SK-N-SH treated with all-trans-retinoic acid at 6 μM for 48 hours (cell line): ENCODE data around the gene TCF12.

ENCODE experiments used
- ATAC-seq: fragments of 200-7000 bp; cut with Tn5 transposase; 3 replicates; pipeline ENCODE4 v1.9.1; 2020; ENCODE audit warnings: mild to moderate bottlenecking, moderate library complexity
- ARNTL ChIP-seq: fragments of 450-650 bp; formaldehyde crosslinking; IDR thresholded peaks from 2 replicates; pipeline ENCODE4 v1.5.0; 2020; ENCODE audit warnings: low read depth, mild to moderate bottlenecking, moderate library complexity, borderline replicate concordance
- BACH2 ChIP-seq: fragments of 250-450 bp; sonication (Bioruptor Pico); IDR thresholded peaks from 2 replicates; pipeline ENCODE4 v1.9.0; 2021; ENCODE audit warnings: mild to moderate bottlenecking, borderline replicate concordance
- CSDC2 ChIP-seq: fragments of 250-450 bp; sonication (Bioruptor Pico); IDR thresholded peaks from 2 replicates; pipeline ENCODE4 v1.5.0; 2020; ENCODE audit warnings: mild to moderate bottlenecking, moderate library complexity
- ESRRG ChIP-seq: fragments of 250-450 bp; sonication (Bioruptor Pico); IDR thresholded peaks from 2 replicates; pipeline ENCODE4 v1.6.1; 2021; ENCODE audit warnings: mild to moderate bottlenecking
- GLIS3 ChIP-seq: fragments of 250-450 bp; sonication (Bioruptor Pico); IDR thresholded peaks from 2 replicates; pipeline ENCODE4 v1.5.0; 2020; ENCODE audit warnings: mild to moderate bottlenecking, moderate library complexity
- ISL1 ChIP-seq: fragments of 250-450 bp; sonication (Bioruptor Pico); IDR thresholded peaks from 2 replicates; pipeline ENCODE4 v2.1.2; 2022; ENCODE audit warnings: mild to moderate bottlenecking, moderate library complexity
- OSR1 ChIP-seq: fragments of 250-450 bp; sonication (Bioruptor Pico); IDR thresholded peaks from 2 replicates; pipeline ENCODE4 v1.8.0; 2022; ENCODE audit warnings: moderate library complexity, mild to moderate bottlenecking, inconsistent platforms
- PPARA ChIP-seq: fragments of 250-450 bp; sonication (Bioruptor Pico); IDR thresholded peaks from 2 replicates; pipeline ENCODE4 v1.5.0; 2020; ENCODE audit warnings: mild to moderate bottlenecking, borderline replicate concordance
- RARB ChIP-seq: fragments of 250-450 bp; sonication (Bioruptor Pico); IDR thresholded peaks from 2 replicates; pipeline ENCODE4 v1.8.0; 2021; ENCODE audit warnings: mild to moderate bottlenecking, moderate library complexity
- SNAI2 ChIP-seq: fragments of 250-450 bp; sonication (Bioruptor Pico); IDR thresholded peaks from 2 replicates; pipeline ENCODE4 v1.5.0; 2020; ENCODE audit warnings: mild to moderate bottlenecking, moderate library complexity
- TCF4 ChIP-seq: fragments of 250-450 bp; sonication (Bioruptor Pico); IDR thresholded peaks from 2 replicates; pipeline ENCODE4 v1.8.0; 2021; ENCODE audit warnings: mild to moderate bottlenecking, moderate library complexity, borderline replicate concordance
- TOX ChIP-seq: fragments of 250-450 bp; sonication (Bioruptor Pico); IDR thresholded peaks from 2 replicates; pipeline ENCODE4 v1.8.0; 2021; ENCODE audit warnings: mild to moderate bottlenecking, moderate library complexity, borderline replicate concordance
- ZC3H10 ChIP-seq: fragments of 250-450 bp; sonication (Bioruptor Pico); IDR thresholded peaks from 2 replicates; pipeline ENCODE4 v1.5.1; 2021; ENCODE audit warnings: mild to moderate bottlenecking, moderate library complexity
- ZFP3 ChIP-seq: fragments of 250-450 bp; sonication (Bioruptor Pico); IDR thresholded peaks from 2 replicates; pipeline ENCODE4 v1.5.0; 2020; ENCODE audit warnings: mild to moderate bottlenecking, moderate library complexity
- ZFP30 ChIP-seq: fragments of 450-650 bp; formaldehyde crosslinking; IDR thresholded peaks from 2 replicates; pipeline ENCODE4 v1.5.0; 2022; ENCODE audit warnings: mild to moderate bottlenecking, moderate library complexity
- ZNF565 ChIP-seq: fragments of 450-650 bp; formaldehyde crosslinking; conservative IDR thresholded peaks from 2 replicates; pipeline ENCODE4 v1.5.0; 2020; ENCODE audit warnings: low read depth, mild to moderate bottlenecking, moderate library complexity
- ZNF70 ChIP-seq: fragments of 450-650 bp; formaldehyde crosslinking; IDR thresholded peaks from 2 replicates; pipeline ENCODE4 v1.5.0; 2020; ENCODE audit warnings: mild to moderate bottlenecking, moderate library complexity
- ZNF8 ChIP-seq: fragments of 450-650 bp; formaldehyde crosslinking; IDR thresholded peaks from 2 replicates; pipeline ENCODE4 v1.5.0; 2020; ENCODE audit warnings: mild to moderate bottlenecking, moderate library complexity
- TF ChIP-seq, protein P1 (sequence below): fragments of 250-450 bp; sonication (Bioruptor Pico); IDR thresholded peaks from 2 replicates; pipeline ENCODE4 v1.8.0; 2021; ENCODE audit warnings: low read depth, mild to moderate bottlenecking, moderate library complexity, borderline replicate concordance
- TF ChIP-seq, protein P2 (sequence below): fragments of 250-450 bp; sonication (Bioruptor Pico); IDR thresholded peaks from 2 replicates; pipeline ENCODE4 v1.8.0; 2020; ENCODE audit warnings: mild to moderate bottlenecking, moderate library complexity, borderline replicate concordance
- TF ChIP-seq, protein P3 (sequence below): fragments of 250-450 bp; sonication (Bioruptor Pico); IDR thresholded peaks from 2 replicates; pipeline ENCODE4 v1.5.1; 2020; ENCODE audit warnings: low read depth, mild to moderate bottlenecking, moderate library complexity
- TF ChIP-seq, protein P4 (sequence below): fragments of 250-450 bp; sonication (Bioruptor Pico); IDR thresholded peaks from 2 replicates; pipeline ENCODE4 v1.5.0; 2020; ENCODE audit warnings: mild to moderate bottlenecking, moderate library complexity
- TF ChIP-seq, protein P5 (sequence below): fragments of 250-450 bp; sonication (Bioruptor Pico); IDR thresholded peaks from 2 replicates; pipeline ENCODE4 v1.5.1; 2021; ENCODE audit warnings: mild to moderate bottlenecking, moderate library complexity

Gene TCF12

DNA sequence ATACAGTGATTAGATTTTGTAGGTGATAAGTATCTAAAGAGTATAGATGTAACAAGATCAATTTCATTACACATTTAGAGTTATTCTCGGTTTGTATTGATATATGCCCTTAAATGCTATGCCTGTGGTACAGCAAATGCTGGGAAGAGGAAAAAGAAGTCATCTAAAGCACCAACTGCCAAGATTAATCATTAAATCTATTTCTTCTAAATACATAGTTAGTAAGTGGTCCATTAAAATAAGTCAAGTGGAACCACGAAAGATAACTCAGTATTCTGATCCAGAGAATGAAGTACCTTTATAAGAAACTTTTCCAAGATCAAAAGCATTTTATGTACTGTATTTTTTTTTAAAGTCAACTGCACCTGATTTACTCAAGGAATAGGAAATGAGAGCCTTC lies 315.7 kb downstream of the TCF12 start:
- ATAC-seq: no peak
- no peak for TF ChIP-seq ISL1 (CRISPR knock-in tag)
- no peak for TF ChIP-seq ZNF565 (CRISPR knock-in tag)
- TF ChIP-seq OSR1 (CRISPR knock-in tag): no peak
- TF ChIP-seq ARNTL (CRISPR knock-in tag): no peak
- TF ChIP-seq, protein P1, sequence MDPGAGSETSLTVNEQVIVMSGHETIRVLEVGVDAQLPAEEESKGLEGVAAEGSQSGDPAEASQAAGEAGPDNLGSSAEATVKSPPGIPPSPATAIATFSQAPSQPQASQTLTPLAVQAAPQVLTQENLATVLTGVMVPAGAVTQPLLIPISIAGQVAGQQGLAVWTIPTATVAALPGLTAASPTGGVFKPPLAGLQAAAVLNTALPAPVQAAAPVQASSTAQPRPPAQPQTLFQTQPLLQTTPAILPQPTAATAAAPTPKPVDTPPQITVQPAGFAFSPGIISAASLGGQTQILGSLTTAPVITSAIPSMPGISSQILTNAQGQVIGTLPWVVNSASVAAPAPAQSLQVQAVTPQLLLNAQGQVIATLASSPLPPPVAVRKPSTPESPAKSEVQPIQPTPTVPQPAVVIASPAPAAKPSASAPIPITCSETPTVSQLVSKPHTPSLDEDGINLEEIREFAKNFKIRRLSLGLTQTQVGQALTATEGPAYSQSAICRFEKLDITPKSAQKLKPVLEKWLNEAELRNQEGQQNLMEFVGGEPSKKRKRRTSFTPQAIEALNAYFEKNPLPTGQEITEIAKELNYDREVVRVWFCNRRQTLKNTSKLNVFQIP (CRISPR knock-in tag): no peak
- TF ChIP-seq, protein P2, sequence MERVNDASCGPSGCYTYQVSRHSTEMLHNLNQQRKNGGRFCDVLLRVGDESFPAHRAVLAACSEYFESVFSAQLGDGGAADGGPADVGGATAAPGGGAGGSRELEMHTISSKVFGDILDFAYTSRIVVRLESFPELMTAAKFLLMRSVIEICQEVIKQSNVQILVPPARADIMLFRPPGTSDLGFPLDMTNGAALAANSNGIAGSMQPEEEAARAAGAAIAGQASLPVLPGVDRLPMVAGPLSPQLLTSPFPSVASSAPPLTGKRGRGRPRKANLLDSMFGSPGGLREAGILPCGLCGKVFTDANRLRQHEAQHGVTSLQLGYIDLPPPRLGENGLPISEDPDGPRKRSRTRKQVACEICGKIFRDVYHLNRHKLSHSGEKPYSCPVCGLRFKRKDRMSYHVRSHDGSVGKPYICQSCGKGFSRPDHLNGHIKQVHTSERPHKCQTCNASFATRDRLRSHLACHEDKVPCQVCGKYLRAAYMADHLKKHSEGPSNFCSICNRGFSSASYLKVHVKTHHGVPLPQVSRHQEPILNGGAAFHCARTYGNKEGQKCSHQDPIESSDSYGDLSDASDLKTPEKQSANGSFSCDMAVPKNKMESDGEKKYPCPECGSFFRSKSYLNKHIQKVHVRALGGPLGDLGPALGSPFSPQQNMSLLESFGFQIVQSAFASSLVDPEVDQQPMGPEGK (CRISPR knock-in tag): no peak
- TF ChIP-seq, protein P3, sequence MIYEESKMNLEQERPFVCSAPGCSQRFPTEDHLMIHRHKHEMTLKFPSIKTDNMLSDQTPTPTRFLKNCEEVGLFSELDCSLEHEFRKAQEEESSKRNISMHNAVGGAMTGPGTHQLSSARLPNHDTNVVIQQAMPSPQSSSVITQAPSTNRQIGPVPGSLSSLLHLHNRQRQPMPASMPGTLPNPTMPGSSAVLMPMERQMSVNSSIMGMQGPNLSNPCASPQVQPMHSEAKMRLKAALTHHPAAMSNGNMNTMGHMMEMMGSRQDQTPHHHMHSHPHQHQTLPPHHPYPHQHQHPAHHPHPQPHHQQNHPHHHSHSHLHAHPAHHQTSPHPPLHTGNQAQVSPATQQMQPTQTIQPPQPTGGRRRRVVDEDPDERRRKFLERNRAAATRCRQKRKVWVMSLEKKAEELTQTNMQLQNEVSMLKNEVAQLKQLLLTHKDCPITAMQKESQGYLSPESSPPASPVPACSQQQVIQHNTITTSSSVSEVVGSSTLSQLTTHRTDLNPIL (CRISPR knock-in tag): no peak
- TF ChIP-seq ESRRG: no peak
- no peak for TF ChIP-seq ZC3H10 (CRISPR knock-in tag)
- no peak for TF ChIP-seq ZFP3
- TF ChIP-seq PPARA (CRISPR knock-in tag): no peak
- no peak for TF ChIP-seq ZNF8
- no peak for TF ChIP-seq ZFP30 (CRISPR knock-in tag)
- TF ChIP-seq SNAI2 (CRISPR knock-in tag): no peak
- no peak for TF ChIP-seq RARB (CRISPR knock-in tag)
- no peak for TF ChIP-seq TOX (CRISPR knock-in tag)
- TF ChIP-seq CSDC2 (CRISPR knock-in tag): no peak
- TF ChIP-seq, all 23 proteins: peak for 0

DNA sequence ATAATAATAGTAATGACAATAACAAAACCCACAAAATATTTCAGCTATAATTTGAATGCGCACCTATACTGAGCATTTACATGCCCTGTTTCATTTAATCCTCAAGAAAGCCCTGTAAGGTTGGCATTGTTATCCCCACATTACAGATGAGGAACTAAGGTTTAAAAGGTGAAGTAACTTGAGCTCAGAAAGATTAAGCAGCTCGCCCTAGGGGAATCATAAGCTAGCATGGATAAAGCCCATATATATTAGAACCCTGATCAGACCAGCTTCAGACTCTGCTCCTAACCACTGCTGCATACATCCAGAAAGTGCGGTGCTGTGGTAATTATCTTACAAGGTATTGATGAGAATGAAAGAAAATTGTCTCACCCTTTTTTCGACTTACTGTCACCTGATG lies 316.7 kb downstream of the TCF12 start:
- ATAC-seq: no peak
- TF ChIP-seq ARNTL (CRISPR knock-in tag): no peak
- TF ChIP-seq, protein P1 (CRISPR knock-in tag): no peak
- no peak for TF ChIP-seq PPARA (CRISPR knock-in tag)
- TF ChIP-seq ZFP30 (CRISPR knock-in tag): no peak
- TF ChIP-seq, protein P4, sequence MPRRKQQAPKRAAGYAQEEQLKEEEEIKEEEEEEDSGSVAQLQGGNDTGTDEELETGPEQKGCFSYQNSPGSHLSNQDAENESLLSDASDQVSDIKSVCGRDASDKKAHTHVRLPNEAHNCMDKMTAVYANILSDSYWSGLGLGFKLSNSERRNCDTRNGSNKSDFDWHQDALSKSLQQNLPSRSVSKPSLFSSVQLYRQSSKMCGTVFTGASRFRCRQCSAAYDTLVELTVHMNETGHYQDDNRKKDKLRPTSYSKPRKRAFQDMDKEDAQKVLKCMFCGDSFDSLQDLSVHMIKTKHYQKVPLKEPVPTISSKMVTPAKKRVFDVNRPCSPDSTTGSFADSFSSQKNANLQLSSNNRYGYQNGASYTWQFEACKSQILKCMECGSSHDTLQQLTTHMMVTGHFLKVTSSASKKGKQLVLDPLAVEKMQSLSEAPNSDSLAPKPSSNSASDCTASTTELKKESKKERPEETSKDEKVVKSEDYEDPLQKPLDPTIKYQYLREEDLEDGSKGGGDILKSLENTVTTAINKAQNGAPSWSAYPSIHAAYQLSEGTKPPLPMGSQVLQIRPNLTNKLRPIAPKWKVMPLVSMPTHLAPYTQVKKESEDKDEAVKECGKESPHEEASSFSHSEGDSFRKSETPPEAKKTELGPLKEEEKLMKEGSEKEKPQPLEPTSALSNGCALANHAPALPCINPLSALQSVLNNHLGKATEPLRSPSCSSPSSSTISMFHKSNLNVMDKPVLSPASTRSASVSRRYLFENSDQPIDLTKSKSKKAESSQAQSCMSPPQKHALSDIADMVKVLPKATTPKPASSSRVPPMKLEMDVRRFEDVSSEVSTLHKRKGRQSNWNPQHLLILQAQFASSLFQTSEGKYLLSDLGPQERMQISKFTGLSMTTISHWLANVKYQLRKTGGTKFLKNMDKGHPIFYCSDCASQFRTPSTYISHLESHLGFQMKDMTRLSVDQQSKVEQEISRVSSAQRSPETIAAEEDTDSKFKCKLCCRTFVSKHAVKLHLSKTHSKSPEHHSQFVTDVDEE (CRISPR knock-in tag): no peak
- TF ChIP-seq, protein P5, sequence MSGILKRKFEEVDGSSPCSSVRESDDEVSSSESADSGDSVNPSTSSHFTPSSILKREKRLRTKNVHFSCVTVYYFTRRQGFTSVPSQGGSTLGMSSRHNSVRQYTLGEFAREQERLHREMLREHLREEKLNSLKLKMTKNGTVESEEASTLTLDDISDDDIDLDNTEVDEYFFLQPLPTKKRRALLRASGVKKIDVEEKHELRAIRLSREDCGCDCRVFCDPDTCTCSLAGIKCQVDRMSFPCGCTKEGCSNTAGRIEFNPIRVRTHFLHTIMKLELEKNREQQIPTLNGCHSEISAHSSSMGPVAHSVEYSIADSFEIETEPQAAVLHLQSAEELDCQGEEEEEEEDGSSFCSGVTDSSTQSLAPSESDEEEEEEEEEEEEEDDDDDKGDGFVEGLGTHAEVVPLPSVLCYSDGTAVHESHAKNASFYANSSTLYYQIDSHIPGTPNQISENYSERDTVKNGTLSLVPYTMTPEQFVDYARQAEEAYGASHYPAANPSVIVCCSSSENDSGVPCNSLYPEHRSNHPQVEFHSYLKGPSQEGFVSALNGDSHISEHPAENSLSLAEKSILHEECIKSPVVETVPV (CRISPR knock-in tag): no peak
- TF ChIP-seq GLIS3: no peak
- no peak for TF ChIP-seq ESRRG
- TF ChIP-seq CSDC2 (CRISPR knock-in tag): no peak
- TF ChIP-seq, protein P3 (CRISPR knock-in tag): no peak
- TF ChIP-seq ZNF565 (CRISPR knock-in tag): no peak
- TF ChIP-seq RARB (CRISPR knock-in tag): no peak
- no peak for TF ChIP-seq OSR1 (CRISPR knock-in tag)
- no peak for TF ChIP-seq ZC3H10 (CRISPR knock-in tag)
- TF ChIP-seq ISL1 (CRISPR knock-in tag): no peak
- TF ChIP-seq TOX (CRISPR knock-in tag): no peak
- TF ChIP-seq BACH2 (CRISPR knock-in tag): no peak
- TF ChIP-seq SNAI2 (CRISPR knock-in tag): no peak
- no peak for TF ChIP-seq TCF4 (CRISPR knock-in tag)
- no peak for TF ChIP-seq ZNF70
